K562 (cell line): ENCODE data around the gene KAZALD1. TPM values are rescaled to one million over a fixed set of nuclear protein-coding genes. Genes with fewer than 3 reads are reported as not detected.

Source experiments
- CBX2 ChIP-seq: fragments of 200-600 bp; sonication (generic); IDR thresholded peaks from one replicate; pipeline ENCODE4 v1.6.1; 2012; ENCODE audit warnings: mild to moderate bottlenecking, low read length, inconsistent platforms; ENCODE audit not compliant: insufficient read depth, poor library complexity, severe bottlenecking
- CBX3 ChIP-seq, 2 experiments: IDR thresholded peaks; 1 replicate in 1 of 2; 2 replicates in 1 of 2; pipeline ENCODE4 v1.6.1; 2012; ENCODE audit warnings: inconsistent platforms in 2 of 2, low read length in 2 of 2, borderline replicate concordance in 1 of 2, control low read depth in 1 of 2
- CBX5 ChIP-seq: IDR thresholded peaks from 2 replicates; pipeline ENCODE4 v1.6.1; 2014; ENCODE audit warnings: low read depth, borderline replicate concordance
- E2F3 ChIP-seq: fragments of 250-450 bp; sonication (Bioruptor Pico); IDR thresholded peaks from 2 replicates; pipeline ENCODE4 v1.4.0; 2020; ENCODE audit warnings: mild to moderate bottlenecking
- ESRRB ChIP-seq: fragments of 250-450 bp; sonication (Bioruptor Pico); IDR thresholded peaks from 2 replicates; pipeline ENCODE4 v1.5.0; 2020; ENCODE audit warnings: mild to moderate bottlenecking, moderate library complexity, borderline replicate concordance
- FOXA3 ChIP-seq, 2 experiments: fragments of 450-650 bp in 1 of 2; sonication (generic) in 1 of 2; formaldehyde crosslinking; IDR thresholded peaks in 1 of 2; conservative IDR thresholded peaks in 1 of 2; 2 replicates each; pipeline versions ENCODE4 v1.4.0 to v1.8.0; 2020 to 2022; ENCODE audit warnings: mild to moderate bottlenecking in 2 of 2, missing genetic modification reagents in 1 of 2
- HNRNPUL1 ChIP-seq: fragments of 200-400 bp; formaldehyde crosslinking; IDR thresholded peaks from 2 replicates; pipeline ENCODE4 v1.6.1; 2017; ENCODE audit warnings: low read length
- MED1 ChIP-seq: sonication (generic); formaldehyde crosslinking; IDR thresholded peaks from 2 replicates; pipeline ENCODE4 v1.8.1; 2023; ENCODE audit warnings: missing genetic modification reagents, borderline replicate concordance
- NFYB ChIP-seq: IDR thresholded peaks from 2 replicates; pipeline ENCODE4 v1.6.1; 2011; ENCODE audit warnings: mild to moderate bottlenecking, moderate library complexity; ENCODE audit not compliant: insufficient read length; ENCODE audit errors: extremely low read depth
- NONO ChIP-seq, 2 experiments: fragments of 200-400 bp in 1 of 2; fragments of 450-650 bp in 1 of 2; formaldehyde crosslinking in 1 of 2; IDR thresholded peaks; 2 replicates each; pipeline ENCODE4 v1.6.1; 2017; ENCODE audit warnings: low read depth in 2 of 2, mild to moderate bottlenecking in 2 of 2, moderate library complexity in 2 of 2, low read length in 1 of 2
- POLR3A ChIP-seq: IDR thresholded peaks from 2 replicates; pipeline ENCODE4 v1.6.1; 2011; ENCODE audit warnings: borderline replicate concordance, mild to moderate bottlenecking, moderate library complexity; ENCODE audit not compliant: insufficient read length, insufficient read depth; ENCODE audit errors: extremely low read depth
- PTBP1 ChIP-seq: fragments of 200-400 bp; formaldehyde crosslinking; IDR thresholded peaks from 2 replicates; pipeline ENCODE4 v1.6.1; 2017; ENCODE audit warnings: low read depth, low read length
- PURB ChIP-seq: sonication (generic); formaldehyde crosslinking; IDR thresholded peaks from 2 replicates; pipeline ENCODE4 v1.9.0; 2021; ENCODE audit warnings: low read depth, mild to moderate bottlenecking, missing genetic modification reagents
- SRSF7 ChIP-seq: fragments of 200-400 bp; formaldehyde crosslinking; optimal IDR thresholded peaks from 2 replicates; pipeline ENCODE3; 2017; ENCODE audit warnings: mild to moderate bottlenecking, low read depth, low read length
- SUPT5H ChIP-seq: fragments of 450-650 bp; IDR thresholded peaks from 2 replicates; pipeline ENCODE4 v1.6.1; 2016
- WHSC1 ChIP-seq: IDR thresholded peaks from one replicate; pipeline ENCODE4 v1.6.1; 2012; ENCODE audit warnings: low read length, control low read depth, inconsistent platforms
- XRCC5 ChIP-seq: fragments of 200-400 bp; formaldehyde crosslinking; IDR thresholded peaks from 2 replicates; pipeline ENCODE4 v1.6.1; 2017; ENCODE audit warnings: low read depth, mild to moderate bottlenecking, low read length
- ZC3H11A ChIP-seq: IDR thresholded peaks from 2 replicates; pipeline ENCODE4 v1.6.1; 2012; ENCODE audit warnings: low read depth, low read length, improper control_type of control experiment
- ZNF764 ChIP-seq: fragments of 250-450 bp; sonication (Bioruptor Pico); IDR thresholded peaks from 2 replicates; pipeline ENCODE4 v1.4.0; 2020; ENCODE audit warnings: low read depth, mild to moderate bottlenecking, moderate library complexity
- polyA plus RNA-seq, 8 experiments: library from polyadenylated mRNA; depleted of rRNA in 4 of 8; stranded (reverse) in 5 of 8; unstranded in 3 of 8; fragments of >200 nt; fragmentation: Nextera tagmentation in 2 of 8; fragmentation: Illumina TruSeq in 1 of 8; extraction: Ambion mirVana in 2 of 8; extraction: Trizol in 1 of 8; gene quantifications; 2 replicates each; pipeline versions ENCODE4 v1.2.1 to v1.2.3, GENCODE V29; 2011 to 2014; ENCODE audit warnings: inconsistent platforms in 1 of 8, missing spikeins in 1 of 8
- total RNA-seq, 7 experiments: library from RNA; depleted of rRNA in 6 of 7; stranded (reverse); fragments of >200 nt in 6 of 7; fragmentation: Illumina TruSeq in 2 of 7; extraction: Trizol in 2 of 7; gene quantifications; 2 replicates each; pipeline versions ENCODE4 v1.2.1 to v1.2.3, GENCODE V29; 2011 to 2021; ENCODE audit warnings: low replicate concordance in 1 of 7
- TF ChIP-seq, protein P1 (sequence below): fragments of 250-450 bp; sonication (Bioruptor Pico); IDR thresholded peaks from 2 replicates; pipeline ENCODE4 v1.5.0; 2021; ENCODE audit warnings: mild to moderate bottlenecking, moderate library complexity
- TF ChIP-seq, protein P2 (sequence below): fragments of 450-650 bp; IDR thresholded peaks from 2 replicates; pipeline ENCODE4 v1.6.1; 2017; ENCODE audit warnings: antibody characterized with exemption, mild to moderate bottlenecking

KAZALD1 gene
- total and polyA plus RNA-seq, 9 of the 15 experiments (the other 6 are each of a cell fraction or from before 2014, with no cell fraction given): 0.15 to 10.0 (median 4.9) TPM

DNA sequence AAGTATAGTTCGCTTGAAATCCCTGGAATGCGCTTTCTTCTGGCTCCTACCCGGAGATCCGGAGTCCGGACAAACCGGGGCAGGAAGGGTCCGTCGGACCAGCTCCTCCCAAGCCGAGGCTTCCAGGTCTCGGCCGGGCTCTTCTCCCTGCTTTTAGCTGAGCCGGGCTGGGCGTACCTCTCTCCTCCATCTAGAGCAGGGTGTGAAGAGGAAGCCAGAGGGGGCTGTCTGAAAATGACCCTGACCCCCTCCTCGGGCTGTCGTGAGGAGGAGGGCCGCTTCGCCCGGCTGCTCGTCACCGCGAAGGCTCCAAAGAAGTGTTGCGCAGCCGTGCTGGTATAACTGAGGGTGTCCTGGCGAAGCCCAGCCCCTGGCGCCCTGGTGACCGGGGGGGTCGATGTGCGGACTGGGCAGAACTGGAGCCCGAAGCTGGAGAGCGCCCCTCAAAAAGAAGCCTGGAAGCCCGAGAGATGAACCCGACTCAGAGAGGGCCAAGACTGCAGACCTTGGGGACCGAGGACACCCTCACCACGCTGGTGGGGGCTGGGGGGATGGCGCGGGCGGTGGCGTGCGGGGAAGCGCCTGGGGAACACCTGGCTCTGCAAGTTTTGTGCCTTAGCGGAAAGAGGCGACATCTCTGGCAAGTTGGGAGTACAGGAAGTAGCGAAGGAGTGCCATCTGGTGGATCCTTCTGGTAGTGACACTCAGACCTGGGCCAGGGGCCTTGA lies 5.7 kb downstream of the KAZALD1 start (continued):
- no peak for TF ChIP-seq PURB
- TF ChIP-seq ZC3H11A: no peak
- TF ChIP-seq NFYB: no peak
- no peak for TF ChIP-seq SRSF7
- TF ChIP-seq PTBP1: no peak
- no peak for TF ChIP-seq FOXA3 (CRISPR knock-in tag; conservative IDR thresholded peaks at IDR 0.05 in 1 of 2, IDR thresholded peaks at IDR 0.05 in 1 of 2)
- no peak for TF ChIP-seq WHSC1
- no peak for TF ChIP-seq HNRNPUL1
- TF ChIP-seq, protein P1, sequence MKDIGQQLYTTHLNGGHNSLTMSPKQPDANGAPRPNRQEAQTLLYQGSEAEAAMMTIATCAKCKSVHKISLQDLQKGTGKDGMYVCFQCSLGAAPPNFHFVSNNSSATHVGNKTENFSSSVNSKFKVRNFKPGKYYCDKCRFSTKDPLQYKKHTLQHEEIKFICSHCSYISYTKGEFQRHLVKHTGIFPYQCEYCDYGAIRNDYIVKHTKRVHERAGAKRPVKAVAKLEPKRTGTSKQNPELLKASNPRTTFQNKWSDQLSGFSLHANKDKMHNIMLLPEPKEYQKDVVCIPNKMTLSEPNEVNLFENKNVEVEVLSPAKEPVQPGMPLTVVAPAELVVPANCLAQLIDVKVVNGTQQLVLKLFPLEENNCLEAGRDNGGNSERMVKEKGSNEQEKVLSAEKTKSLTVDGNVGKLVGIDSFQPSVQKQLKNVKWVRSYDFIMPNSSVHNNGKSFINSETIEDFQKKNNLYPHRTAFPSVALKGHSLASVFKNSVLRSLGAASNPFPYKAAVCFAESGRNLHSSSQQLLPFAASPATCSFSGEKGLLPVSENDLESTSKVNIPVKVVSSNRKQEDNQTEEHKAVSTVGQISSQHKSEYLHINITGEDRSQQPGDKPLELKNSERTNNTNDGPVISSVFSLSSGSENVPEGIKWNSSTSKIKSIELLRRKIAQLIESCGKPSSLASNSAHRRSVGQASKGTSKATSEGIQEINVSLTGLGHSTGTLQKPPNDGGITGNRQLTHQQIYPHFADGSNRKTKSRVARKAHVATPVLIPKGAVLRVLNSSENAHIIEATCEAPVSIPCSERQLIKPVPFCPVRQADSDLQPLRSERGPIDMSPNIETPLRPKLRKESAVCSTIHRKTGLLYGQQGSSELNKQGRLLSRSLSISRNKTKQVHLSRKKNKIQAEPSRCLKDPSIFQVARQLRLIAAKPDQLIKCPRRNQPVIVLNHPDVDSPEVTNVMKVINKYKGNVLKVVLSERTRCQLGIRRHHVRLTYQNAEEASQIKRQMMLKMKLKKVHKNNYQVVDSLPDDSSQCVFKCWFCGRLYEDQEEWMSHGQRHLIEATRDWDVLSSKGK (CRISPR knock-in tag): no peak
- no peak for TF ChIP-seq NONO (IDR thresholded peaks at IDR 0.05; ENCODE audit: low read depth in 2 of 2, low read length in 1 of 2)
- TF ChIP-seq CBX3 (IDR thresholded peaks at IDR 0.05; ENCODE audit: borderline replicate concordance in 1 of 2, low read length in 2 of 2): no peak
- TF ChIP-seq POLR3A: no peak
- TF ChIP-seq ZNF764 (CRISPR knock-in tag): no peak
- TF ChIP-seq, protein P2, sequence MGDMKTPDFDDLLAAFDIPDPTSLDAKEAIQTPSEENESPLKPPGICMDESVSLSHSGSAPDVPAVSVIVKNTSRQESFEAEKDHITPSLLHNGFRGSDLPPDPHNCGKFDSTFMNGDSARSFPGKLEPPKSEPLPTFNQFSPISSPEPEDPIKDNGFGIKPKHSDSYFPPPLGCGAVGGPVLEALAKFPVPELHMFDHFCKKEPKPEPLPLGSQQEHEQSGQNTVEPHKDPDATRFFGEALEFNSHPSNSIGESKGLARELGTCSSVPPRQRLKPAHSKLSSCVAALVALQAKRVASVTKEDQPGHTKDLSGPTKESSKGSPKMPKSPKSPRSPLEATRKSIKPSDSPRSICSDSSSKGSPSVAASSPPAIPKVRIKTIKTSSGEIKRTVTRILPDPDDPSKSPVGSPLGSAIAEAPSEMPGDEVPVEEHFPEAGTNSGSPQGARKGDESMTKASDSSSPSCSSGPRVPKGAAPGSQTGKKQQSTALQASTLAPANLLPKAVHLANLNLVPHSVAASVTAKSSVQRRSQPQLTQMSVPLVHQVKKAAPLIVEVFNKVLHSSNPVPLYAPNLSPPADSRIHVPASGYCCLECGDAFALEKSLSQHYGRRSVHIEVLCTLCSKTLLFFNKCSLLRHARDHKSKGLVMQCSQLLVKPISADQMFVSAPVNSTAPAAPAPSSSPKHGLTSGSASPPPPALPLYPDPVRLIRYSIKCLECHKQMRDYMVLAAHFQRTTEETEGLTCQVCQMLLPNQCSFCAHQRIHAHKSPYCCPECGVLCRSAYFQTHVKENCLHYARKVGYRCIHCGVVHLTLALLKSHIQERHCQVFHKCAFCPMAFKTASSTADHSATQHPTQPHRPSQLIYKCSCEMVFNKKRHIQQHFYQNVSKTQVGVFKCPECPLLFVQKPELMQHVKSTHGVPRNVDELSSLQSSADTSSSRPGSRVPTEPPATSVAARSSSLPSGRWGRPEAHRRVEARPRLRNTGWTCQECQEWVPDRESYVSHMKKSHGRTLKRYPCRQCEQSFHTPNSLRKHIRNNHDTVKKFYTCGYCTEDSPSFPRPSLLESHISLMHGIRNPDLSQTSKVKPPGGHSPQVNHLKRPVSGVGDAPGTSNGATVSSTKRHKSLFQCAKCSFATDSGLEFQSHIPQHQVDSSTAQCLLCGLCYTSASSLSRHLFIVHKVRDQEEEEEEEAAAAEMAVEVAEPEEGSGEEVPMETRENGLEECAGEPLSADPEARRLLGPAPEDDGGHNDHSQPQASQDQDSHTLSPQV: no peak
- TF ChIP-seq ESRRB (CRISPR knock-in tag): no peak
- TF ChIP-seq XRCC5: no peak
- TF ChIP-seq E2F3 (CRISPR knock-in tag): no peak
- TF ChIP-seq SUPT5H: no peak
- TF ChIP-seq CBX2: no peak
- TF ChIP-seq CBX5: no peak
- no peak for TF ChIP-seq MED1 (CRISPR knock-in tag)
